Aorta (tissue), 5 donors: Measurements from ENCODE around the gene RAB6A. TPM values are rescaled to one million over a fixed set of nuclear protein-coding genes. Genes with fewer than 3 reads are reported as not detected.

Source experiments
- ATAC-seq: fragments of 200-7000 bp; cut with Tn5 transposase; one replicate; pipeline ENCODE4 v1.9.1; 2022; ENCODE audit warnings: moderate library complexity; ENCODE audit not compliant: low FRiP score
- DNase-seq, 2 donors: peaks; one replicate each; pipeline ENCODE4 v3.0.0-alpha.2; 2020
- H3K27ac ChIP-seq, 2 donors: one replicate each; pipeline ENCODE4 v1.5.1; 2013; ENCODE audit warnings: low read length in 2 of 2, mild to moderate bottlenecking in 2 of 2, moderate library complexity in 2 of 2, control low read depth in 1 of 2, inconsistent platforms in 1 of 2, low read depth in 1 of 2
- H3K27me3 ChIP-seq, 2 donors: one replicate each; pipeline ENCODE4 v1.6.1; 2013; ENCODE audit warnings: control low read depth in 1 of 2, low read length in 1 of 2, mild to moderate bottlenecking in 1 of 2, moderate library complexity in 1 of 2; ENCODE audit not compliant: insufficient read depth in 2 of 2, control insufficient read depth in 1 of 2
- H3K36me3 ChIP-seq, 2 donors: one replicate each; pipeline ENCODE4 v1.6.1; 2013; ENCODE audit warnings: control low read depth in 1 of 2, low read length in 1 of 2, mild to moderate bottlenecking in 1 of 2; ENCODE audit not compliant: insufficient read depth in 2 of 2, control insufficient read depth in 1 of 2
- H3K4me1 ChIP-seq, 2 donors: one replicate each; pipeline ENCODE4 v1.6.1; 2013; ENCODE audit warnings: low read length in 2 of 2, control low read depth in 1 of 2, mild to moderate bottlenecking in 1 of 2, moderate library complexity in 1 of 2; ENCODE audit not compliant: insufficient read depth in 2 of 2, control insufficient read depth in 1 of 2
- H3K4me3 ChIP-seq, 2 donors: one replicate each; pipeline ENCODE4 v1.5.1; 2013; ENCODE audit warnings: low read length in 2 of 2, control low read depth in 1 of 2, mild to moderate bottlenecking in 1 of 2
- H3K9me3 ChIP-seq: one replicate; pipeline ENCODE4 v1.6.1; 2013; ENCODE audit warnings: mild to moderate bottlenecking, low read length; ENCODE audit not compliant: control insufficient read depth
- WGBS, 2 donors: extraction: QIAGEN DNeasy Blood & Tissue Kit; methylation state at CpG; one replicate each; pipeline ENCODE4 v1.1.7; 2013; 5-methylcytosine and 5-hydroxymethylcytosine counted together
- intact Hi-C, 2 donors: fragments of 100-400 bp; cut with DNase I; formaldehyde crosslinking; loops; one replicate each; pipeline versions ENCODE4 v1.14.2 to v1.15.0; 2022
- polyA plus RNA-seq, 2 donors: library from polyadenylated mRNA; stranded (reverse); fragments of 200-250 nt; gene quantifications; one replicate each; pipeline ENCODE4 v1.2.3, GENCODE V29; 2013
- total RNA-seq, 2 donors: library from RNA; stranded (reverse); fragmentation: NEBNext Ultra II Directional; extraction: Animal tissue kit (Norgen Biotek cat#: 25700); gene quantifications; one replicate each; pipeline ENCODE4 v1.2.1, GENCODE V29; 2021
- donor health status: healthy with polysubstance abuse.
- donor health status: Bipolar disorder and iron deficiency.
- donor health status: DM: no; HTN: no; CAD: no.
- donor health status: DM: no; HTN: no; CAD: no.
- donor health status: DM: yes; HTN: yes; CAD: no.

Gene RAB6A
- total and polyA plus RNA-seq, 4 donors, result 72.1 to 158 (median 146) TPM

GRCh38 chr11:73645121-73645969, 115.5 kb downstream of the RAB6A start:
- DNase-seq (no peak), ATAC-seq (no peak)
- H3K4me3 ChIP-seq, result no peak overlapping the region
- no peaks in the 10 kb centered on the region for H3K4me1 ChIP-seq
- H3K9me3 ChIP-seq, result no peaks in the 10 kb centered on the region
- H3K27ac ChIP-seq, result no peak overlapping the region
- 42 to 47% methylated on average over 16 of the region's 16 CpGs for WGBS, 2 donors
- intact Hi-C loops, result no loop called here
- no peaks in the 10 kb centered on the region for H3K27me3 ChIP-seq
- no peaks in the 10 kb centered on the region for H3K36me3 ChIP-seq

- no peak for ATAC-seq
- Histone ChIP-seq H3K9me3 (no peaks in the 10 kb centered on the region), H3K4me3 (no peak overlapping the region), H3K27ac (no peak overlapping the region), H3K36me3 (no peaks in the 10 kb centered on the region), H3K27me3 (no peaks in the 10 kb centered on the region), H3K4me1 (no peaks in the 10 kb centered on the region)
- DNase-seq, result no peak
- intact Hi-C loops, result no loop called here
These were observed 119.2 kb downstream of the RAB6A start for GRCh38 chr11:73641668-73642067.

GRCh38 chr11:73640592-73640991, 120.3 kb downstream of the RAB6A start:
- no peaks in the 10 kb centered on the region for H3K27me3 ChIP-seq
- DNase-seq (no peak), ATAC-seq (no peak)
- H3K4me1 ChIP-seq, result no peaks in the 10 kb centered on the region
- intact Hi-C loops, result no loop called here
- H3K4me3 ChIP-seq, result no peak overlapping the region
- H3K27ac ChIP-seq, result no peak overlapping the region
- 70 to 73% methylated on average over 2 of the region's 2 CpGs for WGBS, 2 donors
- H3K9me3 ChIP-seq, result no peaks in the 10 kb centered on the region
- no peaks in the 10 kb centered on the region for H3K36me3 ChIP-seq

GRCh38 chr11:73637012-73637411, 123.9 kb downstream of the RAB6A start:
- peaks cover 2% of the 10 kb centered on the region for H3K9me3 ChIP-seq
- no peak for ATAC-seq
- no peak overlapping the region for H3K4me3 ChIP-seq
- DNase-seq, result no peak
- no peaks in the 10 kb centered on the region for H3K36me3 ChIP-seq
- intact Hi-C loops, result no loop called here
- WGBS, 2 donors, result 84 to 86% methylated on average over 1 of the region's 1 CpG
- H3K27me3 ChIP-seq, result no peaks in the 10 kb centered on the region
- H3K4me1 ChIP-seq, result no peaks in the 10 kb centered on the region
- no peak overlapping the region for H3K27ac ChIP-seq

- 93 to 99% methylated on average over 5 of the region's 5 CpGs for WGBS, 2 donors
- intact Hi-C loops, result no loop called here
- no peak for ATAC-seq
These were observed 124.6 kb downstream of the RAB6A start for GRCh38 chr11:73636249-73636648.

GRCh38 chr11:73635721-73636120, 125.2 kb downstream of the RAB6A start:
- H3K4me1 ChIP-seq, result no peaks in the 10 kb centered on the region
- no peak overlapping the region for H3K4me3 ChIP-seq
- peaks cover 2% of the 10 kb centered on the region for H3K9me3 ChIP-seq
- WGBS, 2 donors, result 88 to 89% methylated on average over 5 of the region's 5 CpGs
- intact Hi-C loops, result no loop called here
- ATAC-seq (no peak), DNase-seq (no peak)
- no peaks in the 10 kb centered on the region for H3K27me3 ChIP-seq
- no peaks in the 10 kb centered on the region for H3K36me3 ChIP-seq
- H3K27ac ChIP-seq, result no peak overlapping the region

More at GRCh38 chr11:73636249-73636648, 124.6 kb downstream of the RAB6A start:
- no peaks in the 10 kb centered on the region for H3K4me1 ChIP-seq
- H3K27me3 ChIP-seq, result no peaks in the 10 kb centered on the region
- H3K27ac ChIP-seq, result no peak overlapping the region
- peaks cover 2% of the 10 kb centered on the region for H3K9me3 ChIP-seq
- H3K4me3 ChIP-seq, result no peak overlapping the region
- no peaks in the 10 kb centered on the region for H3K36me3 ChIP-seq
- no peak for DNase-seq

GRCh38 chr11:73633999-73634398, 126.9 kb downstream of the RAB6A start:
- H3K27me3 ChIP-seq, result no peaks in the 10 kb centered on the region
- H3K9me3 ChIP-seq, result peaks cover 2% of the 10 kb centered on the region
- no peak overlapping the region for H3K27ac ChIP-seq
- no peak for ATAC-seq
- intact Hi-C loops, result no loop called here
- H3K4me1 ChIP-seq, result no peaks in the 10 kb centered on the region
- no peaks in the 10 kb centered on the region for H3K36me3 ChIP-seq
- 97 to 98% methylated on average over 2 of the region's 2 CpGs for WGBS, 2 donors
- DNase-seq, result no peak
- H3K4me3 ChIP-seq, result no peak overlapping the region

GRCh38 chr11:73632996-73633395, 127.9 kb downstream of the RAB6A start:
- 94 to 96% methylated on average over 4 of the region's 4 CpGs for whole genome bisulfite sequencing, 2 donors
- ATAC-seq (no peak), DNase-seq (no peak)
- no peak overlapping the region for H3K27ac ChIP-seq
- no peaks in the 10 kb centered on the region for H3K27me3 ChIP-seq
- H3K36me3 ChIP-seq, result no peaks in the 10 kb centered on the region
- no peak overlapping the region for H3K4me3 ChIP-seq
- peaks cover 2% of the 10 kb centered on the region for H3K9me3 ChIP-seq
- H3K4me1 ChIP-seq, result no peaks in the 10 kb centered on the region
- intact Hi-C loops, result no loop called here

GRCh38 chr11:73629907-73630306, 131.0 kb downstream of the RAB6A start:
- no peak for DNase-seq
- no peak overlapping the region for H3K4me3 ChIP-seq
- no peak overlapping the region for H3K27ac ChIP-seq
- H3K9me3 ChIP-seq, result peaks cover 2% of the 10 kb centered on the region
- H3K4me1 ChIP-seq, result no peaks in the 10 kb centered on the region
- intact Hi-C loops, result loop anchor here in 1 of 2 donors (5.0 kb wide), 1 partner anchor 32 kb away; no protein-coding TSS in a partner anchor
- no peak for ATAC-seq
- H3K36me3 ChIP-seq, result no peaks in the 10 kb centered on the region
- H3K27me3 ChIP-seq, result no peaks in the 10 kb centered on the region
- WGBS, 2 donors, result 85 to 88% methylated on average over 7 of the region's 7 CpGs
